ENCODE measurements around the gene ARL15.
A peak's percentile ranks its signal among the peaks of the same experiment; 100 is the strongest.

ARL15 gene

DNA sequence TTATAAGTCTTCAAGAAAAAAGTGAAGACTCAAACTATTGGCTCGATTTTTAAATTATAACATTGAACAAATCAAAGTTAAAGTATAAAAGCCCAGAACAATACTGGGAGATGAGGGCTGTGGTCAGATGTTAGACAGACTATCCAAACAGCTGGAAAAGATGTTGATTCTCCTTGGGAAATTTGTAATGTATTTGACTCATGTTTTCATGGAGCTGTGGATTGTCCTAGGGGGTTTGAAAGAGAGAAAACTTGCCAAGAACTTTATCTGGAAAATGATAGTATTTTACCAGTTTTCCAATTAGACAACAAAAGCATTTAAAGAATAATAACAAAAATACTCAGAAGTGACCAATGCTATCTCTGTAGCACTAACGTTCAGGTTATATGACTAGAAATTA, 339.2 kb downstream of the ARL15 start:
- no peak for DNase-seq

DNA sequence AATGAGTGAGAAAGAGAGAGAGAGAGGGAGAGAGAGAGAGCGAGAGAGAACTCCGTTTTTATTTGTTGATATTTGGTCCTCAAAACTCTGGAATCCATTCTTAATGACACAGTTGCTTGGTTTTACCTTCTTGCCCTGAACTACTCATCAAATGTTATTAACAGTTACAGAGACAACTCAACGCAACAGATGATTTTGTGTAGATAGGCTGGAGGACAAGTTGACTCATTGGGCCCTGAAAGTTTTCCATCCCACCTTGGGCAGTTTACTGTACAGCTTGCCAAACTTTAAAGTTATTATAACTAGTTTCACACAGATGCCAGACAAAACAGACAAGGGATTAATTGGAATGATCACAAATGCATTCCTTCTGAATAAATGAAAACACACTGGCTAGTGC, 339.9 kb downstream of the ARL15 start:
- no peak for DNase-seq

DNA sequence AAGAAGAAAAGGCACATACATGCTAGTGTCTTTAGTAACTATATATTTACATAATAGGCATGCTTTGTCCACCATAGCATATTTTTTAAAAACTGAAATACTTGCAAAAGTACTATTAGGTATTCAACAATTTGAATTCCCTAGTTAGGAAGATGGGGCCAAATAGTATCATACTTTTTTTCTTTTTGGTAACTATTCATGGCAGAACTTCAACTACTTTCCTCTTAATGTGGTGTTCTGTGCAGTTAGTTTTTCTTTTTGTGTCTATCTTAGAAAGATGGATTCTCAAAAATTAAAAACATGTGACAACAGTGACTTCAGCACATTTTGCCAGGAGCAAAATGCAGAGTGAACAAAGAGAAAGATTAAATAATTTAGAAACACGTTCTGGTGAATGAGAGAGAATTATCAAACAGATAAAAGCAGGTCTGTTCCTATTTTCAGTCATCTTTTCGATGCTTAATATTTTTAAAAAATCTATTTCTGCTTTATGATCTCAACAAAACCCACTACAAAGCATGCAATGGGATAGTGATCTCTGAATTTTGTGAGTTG, 341.1 kb downstream of the ARL15 start:
- no peak for DNase-seq

DNA sequence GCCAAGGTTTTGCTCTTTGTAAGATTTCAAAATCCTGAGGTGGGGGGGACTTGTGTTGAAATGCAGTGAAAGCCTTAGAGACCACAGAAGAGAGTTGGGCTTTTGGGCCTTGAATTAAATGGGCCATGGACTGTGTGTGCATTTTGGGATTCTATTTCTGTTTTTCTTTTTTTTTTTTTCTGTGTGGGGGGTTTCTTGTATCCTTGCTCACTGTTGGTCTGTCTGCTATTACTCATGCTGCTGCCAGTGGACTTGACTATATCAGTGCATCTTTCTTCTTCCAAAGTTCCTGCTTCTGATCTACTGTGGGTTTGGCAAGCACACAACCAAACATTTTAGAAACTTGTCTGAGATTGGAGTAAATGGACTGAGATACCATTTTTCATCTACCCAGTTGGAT, 344.9 kb downstream of the ARL15 start:
- DNase-seq = no peak

DNA sequence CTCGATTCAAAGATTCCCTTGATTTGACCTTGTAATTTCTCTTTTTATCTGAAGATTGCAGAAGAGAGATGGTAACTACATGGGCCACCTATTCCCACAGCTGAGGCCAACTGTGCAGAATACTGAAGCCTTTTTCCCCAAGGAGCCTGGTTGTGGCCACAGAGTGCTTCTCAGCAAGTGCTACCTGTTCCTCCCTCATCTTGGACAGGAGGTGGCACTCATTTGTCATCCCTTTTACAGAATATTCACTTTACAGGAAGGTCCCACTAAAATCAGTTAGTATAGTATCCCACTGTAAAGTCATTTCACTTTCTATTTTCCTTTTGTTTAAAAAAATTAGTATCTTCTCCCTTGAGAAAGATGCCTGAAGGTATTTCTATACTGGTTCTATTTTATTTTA, 346.4 kb downstream of the ARL15 start:
- DNase-seq = no peak

DNA sequence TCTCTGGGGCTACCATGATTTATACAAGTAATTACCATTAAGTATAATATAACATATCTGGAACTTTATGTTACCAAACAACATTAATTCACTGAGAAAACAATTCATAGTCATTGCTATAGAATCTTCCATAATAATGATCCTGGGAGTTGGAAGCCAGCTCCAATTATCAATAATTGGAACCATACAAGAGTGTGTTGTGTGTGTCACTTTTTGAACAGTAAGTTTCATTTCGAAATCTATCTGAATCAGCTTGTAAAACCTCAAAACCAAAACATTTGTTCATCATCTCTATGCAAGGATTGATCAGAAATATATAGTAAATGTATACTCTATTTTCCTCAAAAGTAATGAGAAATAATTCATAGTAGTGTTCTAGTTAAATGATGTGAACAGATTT, 348.1 kb downstream of the ARL15 start:
- DNase-seq = no peak

DNA sequence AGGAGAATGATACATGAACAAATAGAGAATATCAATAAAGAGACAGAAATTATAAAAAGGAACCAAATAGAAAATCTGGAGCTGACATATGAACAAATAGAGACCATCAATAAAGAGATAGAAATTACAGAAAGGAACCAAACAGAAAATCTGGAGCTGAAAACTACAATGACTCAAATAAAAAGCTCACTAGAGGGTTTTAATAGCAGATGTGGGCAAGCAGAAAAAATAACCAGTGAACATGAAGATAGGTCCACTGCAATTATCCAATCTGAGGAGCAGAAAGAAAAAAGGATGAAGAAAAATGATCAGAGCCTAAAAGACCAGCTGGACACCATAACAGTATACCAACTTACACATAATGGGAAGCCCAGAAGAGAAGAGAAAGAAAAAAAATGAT, 353.7 kb downstream of the ARL15 start:
- DNase-seq = no peak

DNA sequence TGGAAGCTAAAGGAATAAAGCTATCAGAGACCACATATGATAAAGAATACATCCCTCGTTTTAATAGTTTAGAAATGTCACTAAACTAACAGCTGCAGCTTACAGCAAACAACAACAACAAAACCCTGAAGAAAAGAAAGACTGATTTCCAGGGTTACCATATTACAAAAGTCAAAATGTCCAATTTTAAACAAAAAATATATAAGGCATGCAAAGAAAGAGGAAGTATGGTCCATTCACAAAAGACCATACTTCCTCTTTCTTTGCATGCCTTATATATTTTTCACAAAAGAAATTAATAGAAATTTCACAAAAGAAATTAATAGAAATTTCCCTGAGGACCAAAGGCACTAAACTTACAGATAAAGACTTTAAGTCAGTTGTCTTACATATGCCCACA, 354.2 kb downstream of the ARL15 start:
- peak in 1 of 2 donors; percentile 22 for DNase-seq

DNA sequence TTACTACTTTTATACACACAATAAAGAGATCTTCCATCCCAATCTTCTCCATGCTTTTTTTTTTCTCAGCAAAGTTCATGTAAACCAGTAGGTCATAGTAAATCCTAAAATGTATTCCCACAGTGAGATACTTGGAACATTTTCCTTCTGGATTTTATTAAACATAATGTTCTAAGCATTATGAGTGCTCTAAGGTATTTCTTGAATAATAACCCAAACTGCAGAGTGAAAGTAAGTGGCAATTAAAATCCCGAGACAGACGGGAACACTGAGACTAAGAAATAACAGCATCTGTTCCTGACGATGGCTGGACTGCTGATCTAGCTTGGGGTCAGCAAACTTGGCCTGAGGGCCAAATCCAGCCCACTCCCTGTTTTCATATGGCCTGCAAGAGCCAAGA, 359.8 kb downstream of the ARL15 start:
- DNase-seq = no peak

DNA sequence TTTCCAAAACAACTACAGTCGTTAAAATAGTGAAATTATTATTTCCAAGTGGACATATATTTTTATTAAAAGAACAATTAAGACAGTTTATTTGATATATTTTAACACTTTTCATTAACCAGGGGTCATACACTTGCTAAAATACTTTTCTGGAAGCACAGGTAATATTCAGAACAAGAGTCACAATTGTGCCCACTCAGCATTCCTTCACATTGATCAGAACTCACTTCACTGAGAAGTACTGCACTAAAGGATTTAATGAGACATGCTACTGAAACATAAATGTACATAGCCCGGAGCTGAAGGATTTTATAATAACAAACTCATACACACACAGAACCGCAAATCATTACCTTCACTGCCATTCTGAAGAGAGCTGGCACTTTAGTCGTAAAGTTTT, 361.8 kb downstream of the ARL15 start:
- DNase-seq = no peak

DNA sequence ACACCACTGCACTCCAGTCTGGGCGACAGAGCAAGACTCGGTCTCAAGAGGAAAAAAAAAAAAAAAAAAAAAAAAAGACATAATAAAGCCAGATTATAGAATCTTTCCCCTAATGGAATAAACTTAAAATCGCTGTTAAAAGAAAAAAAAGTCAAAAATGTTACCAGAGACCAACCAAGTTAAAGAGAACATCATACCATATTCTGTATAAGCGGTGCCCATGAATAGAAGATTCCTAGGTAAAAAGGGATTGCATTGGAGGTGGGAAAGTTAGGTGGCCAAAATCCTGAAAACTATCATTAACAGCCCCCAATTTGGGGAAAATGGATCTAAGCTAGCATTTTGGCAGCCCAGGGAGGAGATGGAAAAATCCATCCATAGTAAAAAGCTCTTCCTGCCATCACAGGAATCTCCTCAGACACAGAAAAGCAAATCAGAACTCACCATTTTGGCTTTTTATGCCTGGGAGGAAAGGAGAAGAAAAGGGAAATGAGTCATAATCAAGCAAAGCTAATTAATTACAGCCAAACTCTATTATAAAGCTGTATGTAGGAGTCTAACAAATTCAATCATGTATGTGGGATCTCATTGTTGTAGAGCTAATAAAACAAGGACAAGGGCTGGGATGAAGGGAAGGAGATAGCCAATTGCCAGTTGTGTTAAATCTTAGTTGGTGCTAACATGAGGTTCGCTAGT, 363.8 kb downstream of the ARL15 start:
- no peak for DNase-seq

DNA sequence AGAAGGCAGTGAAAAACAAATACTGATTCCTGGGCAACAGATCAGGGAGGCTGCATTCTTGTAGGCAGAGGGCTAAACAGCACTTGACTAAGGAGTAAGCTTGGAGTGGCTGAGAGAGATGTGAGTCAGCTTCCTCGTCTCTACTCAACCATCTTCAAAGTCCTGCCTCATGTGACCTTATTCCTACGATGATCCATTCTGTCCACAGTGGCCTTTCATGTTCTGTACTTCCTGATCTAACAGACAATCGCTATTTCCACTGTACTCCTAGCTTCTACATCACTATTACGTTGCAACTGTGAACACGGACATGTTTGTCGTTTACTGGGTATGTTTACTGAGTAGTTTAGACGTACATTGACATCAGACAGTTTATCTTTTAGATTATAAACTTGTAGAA, 365.4 kb downstream of the ARL15 start:
- no peak for DNase-seq

DNA sequence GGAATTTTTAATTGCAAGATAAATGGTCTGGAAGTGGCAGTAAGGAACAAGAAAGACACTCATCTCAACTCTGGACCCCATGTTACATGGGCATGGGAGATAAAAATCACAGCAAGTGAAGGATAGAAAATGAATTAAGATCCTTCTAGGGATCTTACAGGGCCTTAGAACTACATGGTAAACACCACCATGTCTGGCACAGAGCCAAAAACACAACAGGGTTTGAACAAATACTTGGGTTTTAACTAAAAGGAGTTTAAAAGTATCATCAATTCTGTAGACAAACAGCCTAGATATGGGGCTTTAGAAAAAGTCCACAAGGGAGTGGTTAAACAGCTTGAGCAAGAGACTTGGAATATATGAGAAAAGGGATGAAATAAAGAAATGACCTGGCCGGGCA, 366.4 kb downstream of the ARL15 start:
- no peak for DNase-seq

DNA sequence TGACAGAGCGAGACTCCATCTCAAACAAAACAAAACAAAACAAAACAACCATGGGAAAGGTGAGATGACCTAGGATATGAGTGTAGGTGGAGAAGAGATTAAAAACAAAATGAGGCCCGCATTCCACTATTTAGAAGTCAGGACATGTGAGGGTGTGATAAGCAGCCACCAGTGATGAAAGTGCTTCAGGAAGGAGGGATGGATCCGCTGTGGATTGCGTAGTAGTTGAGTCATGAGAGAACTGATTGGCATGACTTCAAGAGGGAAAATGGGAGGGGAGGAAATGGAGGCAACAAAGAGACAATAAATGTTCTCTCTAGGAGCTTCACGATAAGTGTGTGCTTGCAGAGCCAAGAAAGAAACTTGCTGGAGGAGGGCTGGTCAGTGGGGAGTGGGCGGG, 367.6 kb downstream of the ARL15 start:
- no peak for DNase-seq

DNA sequence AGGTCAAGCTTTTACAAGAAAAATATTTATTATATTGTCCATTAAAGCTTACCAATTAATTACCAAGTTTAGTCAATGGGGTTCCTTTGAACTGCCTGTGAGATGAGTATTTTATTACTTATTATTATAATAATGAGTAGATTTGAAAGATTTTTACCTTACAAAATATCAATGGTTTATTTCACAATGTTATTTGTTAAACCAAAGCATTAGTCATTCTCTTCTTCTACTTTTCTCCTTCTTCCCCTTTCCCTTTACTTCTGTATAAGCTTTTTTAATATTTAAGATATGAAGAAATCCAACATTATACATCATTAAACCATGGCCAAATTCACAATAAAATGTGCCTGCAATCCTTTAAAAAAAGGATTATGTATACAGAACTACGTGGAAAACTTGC, 369.5 kb downstream of the ARL15 start:
- no peak for DNase-seq

DNA sequence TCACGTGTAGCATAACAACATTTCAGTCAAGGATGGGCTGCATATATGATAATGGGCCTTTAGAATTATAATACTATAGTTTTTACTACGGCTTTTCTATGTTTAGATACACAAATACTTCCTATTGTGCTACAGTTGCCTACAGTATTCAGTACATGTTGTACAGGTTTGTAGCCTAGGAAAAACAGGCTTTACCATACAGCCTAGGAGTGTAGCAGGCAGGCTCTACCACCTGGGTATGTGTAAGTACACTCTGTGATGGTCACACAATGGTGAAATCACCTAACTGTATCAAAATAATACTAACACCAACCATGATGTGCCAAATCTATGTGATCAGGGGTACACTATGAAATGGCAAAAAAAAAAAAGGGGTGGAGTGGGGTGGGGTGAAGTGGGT, 372.9 kb downstream of the ARL15 start:
- no peak for DNase-seq

DNA sequence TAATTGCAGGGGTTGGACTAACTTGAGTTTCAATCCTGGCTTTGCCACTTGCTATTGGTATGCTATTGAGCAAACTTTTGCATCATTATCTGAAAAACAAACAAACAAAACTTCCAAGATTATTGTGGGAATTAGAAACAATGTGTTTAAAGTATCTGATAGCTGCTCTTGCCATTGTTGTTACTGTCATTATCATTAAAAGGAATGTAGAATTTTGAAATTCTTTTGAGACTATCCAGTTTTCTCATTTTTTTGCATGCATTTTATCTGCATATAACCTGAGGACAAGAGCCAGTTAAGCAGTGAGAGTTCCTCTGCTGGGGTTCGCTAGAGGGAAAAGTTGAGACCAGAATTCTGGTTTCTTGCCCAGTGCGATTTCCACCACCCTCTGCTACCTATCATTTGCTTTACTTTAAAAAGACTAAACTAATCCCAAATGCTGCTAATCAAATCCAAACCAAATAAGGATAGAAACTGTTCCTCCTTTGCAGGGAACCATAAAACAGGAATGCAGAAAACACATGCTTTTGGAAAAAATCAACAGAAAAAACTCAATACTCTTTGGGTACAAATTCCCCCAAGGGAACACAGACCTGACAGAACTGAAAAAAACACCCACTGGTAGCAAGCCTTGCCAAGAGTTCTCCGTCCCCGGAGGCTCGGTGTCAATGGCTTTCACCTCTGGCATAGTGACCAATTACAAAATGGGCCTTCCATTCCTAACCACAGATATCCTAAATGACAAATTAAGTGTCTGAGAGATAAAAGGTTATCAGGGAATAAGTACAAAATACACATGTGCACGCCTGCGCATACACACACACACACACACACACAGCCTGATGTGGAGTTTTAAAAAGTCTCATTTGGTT, 373.7 kb downstream of the ARL15 start:
- DNase-seq = no peak

DNA sequence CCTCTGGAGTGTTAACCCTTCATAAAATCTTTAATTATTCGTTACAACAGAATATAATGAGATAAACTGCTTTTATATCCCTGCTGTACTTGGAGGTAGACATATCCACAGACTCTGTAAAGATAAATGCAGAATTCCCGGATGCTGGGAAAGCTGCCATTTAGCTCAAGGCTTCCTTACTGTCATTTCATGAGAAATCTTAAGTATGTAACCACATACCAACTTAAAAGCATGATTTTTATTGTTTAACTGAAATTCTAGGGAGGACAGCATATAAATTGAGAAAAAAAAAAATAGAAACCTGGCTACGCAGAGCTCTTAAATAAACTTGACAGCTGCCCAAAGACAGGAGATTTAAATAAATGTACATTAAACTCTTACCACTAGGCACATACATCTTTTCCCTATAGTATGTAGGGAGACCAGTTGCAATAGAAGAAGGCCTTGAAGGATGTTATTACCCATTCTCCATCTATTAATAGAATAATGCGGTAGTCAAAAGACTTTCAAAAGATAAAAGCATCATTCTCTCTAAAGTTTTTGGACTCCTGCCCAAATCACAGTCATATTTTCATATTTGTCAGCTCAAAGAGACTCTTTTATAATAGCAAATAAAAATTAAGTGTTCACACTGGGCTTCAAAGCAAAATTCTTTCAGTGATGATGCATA, 376.1 kb downstream of the ARL15 start:
- no peak for DNase-seq

DNA sequence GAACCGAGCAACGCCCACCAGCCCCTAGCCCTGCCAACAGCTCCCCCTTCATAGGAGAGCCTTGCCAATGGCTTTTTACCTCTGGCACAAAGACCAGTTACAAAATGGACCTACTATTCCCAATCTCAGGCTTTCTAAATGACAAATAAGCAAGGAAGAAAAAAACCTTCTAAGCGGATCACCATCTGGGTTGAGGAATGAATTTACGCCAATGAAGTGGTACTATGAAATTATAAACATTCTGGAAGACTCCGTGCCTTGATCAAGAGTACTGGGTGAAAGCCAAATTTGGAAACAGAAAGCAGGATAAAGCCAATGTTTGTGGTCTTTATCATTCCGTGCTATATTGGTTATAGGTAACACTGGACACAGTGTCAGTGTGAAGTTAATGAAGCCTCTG, 378.0 kb downstream of the ARL15 start:
- no peak for DNase-seq

DNA sequence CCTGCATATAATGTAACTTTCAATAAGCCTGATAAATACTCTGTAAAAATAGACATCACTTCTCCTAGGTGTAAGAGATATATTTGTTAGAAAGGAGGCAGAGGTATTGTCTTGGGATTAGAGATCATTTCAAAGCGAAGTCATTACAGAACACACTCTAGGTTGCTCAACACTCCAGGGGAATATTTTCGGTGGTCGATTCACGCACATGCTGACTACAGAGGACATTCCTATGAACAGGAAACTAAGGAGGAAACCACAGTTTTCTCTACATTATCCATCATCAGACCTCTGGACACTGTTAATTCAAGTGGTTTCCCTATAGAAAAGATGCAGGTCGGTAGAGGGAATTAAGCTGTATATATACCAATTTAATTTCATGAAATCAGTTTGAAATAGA, 379.9 kb downstream of the ARL15 start:
- DNase-seq = no peak

DNA sequence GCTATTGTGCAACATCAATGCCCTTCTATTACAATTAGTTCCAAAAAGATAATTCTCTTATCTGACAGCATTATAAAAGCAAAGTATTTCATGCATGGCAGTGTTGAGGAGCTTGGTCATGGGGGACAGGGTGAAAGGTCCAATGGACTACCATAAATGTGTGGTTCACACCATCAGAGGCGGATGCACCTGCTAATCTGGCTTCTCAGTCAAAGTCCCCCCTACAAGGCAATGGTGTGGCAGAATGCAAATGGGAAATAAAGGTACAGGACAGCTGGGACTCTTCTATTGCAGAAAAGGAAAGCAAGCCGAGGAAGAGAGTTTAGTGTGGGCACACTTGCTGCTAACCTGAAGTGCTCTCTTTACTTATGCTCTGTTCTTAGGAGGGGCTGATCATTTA, 380.8 kb downstream of the ARL15 start:
- DNase-seq = no peak

DNA sequence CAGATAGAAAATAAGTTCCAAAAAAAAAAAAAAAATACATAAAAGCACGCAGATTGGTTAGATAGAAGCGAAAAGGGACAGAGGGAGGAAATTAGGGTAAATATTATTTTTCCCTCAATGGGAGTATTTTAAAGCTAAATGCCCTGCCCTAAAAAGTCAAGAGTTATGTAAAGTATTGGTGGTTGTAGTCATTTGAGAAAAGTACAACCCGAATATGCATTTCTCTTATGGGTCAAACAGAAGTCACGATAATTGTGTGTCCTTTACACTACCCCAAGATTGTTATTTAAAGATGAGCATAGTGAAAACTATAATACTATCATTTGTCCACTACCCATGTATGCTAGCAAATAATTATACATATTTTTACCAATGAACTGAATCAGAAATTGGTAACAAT, 381.2 kb downstream of the ARL15 start:
- no peak for DNase-seq

DNA sequence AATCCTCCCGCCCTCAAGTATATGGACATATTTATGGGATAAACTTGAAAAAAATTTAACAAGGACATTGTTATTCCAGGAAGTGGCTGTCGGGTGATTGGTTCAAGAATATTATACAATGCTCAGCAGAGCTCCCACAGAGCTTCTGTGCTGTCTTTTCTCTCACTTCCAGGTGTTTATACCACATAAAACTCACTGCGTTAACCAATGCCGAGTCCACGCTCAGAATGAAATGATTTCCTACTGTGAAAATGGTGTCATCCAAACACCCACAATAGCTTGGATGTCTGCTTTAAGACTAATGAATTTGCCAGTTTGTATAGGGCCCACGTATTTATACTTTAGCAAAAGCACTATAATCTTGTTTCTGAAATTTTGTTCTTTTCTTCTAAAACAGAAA, 381.7 kb downstream of the ARL15 start:
- no peak for DNase-seq
